Neuron (in vitro differentiated cells): ENCODE measurements around the gene GATA2.

ENCODE experiments used
- H2AFZ ChIP-seq: one replicate; pipeline ENCODE4 v1.6.1; 2013; ENCODE audit warnings: low read depth, mild to moderate bottlenecking, inconsistent platforms, low read length, moderate library complexity
- H3K27me3 ChIP-seq: one replicate; pipeline ENCODE4 v1.6.1; 2013; ENCODE audit warnings: low read length; ENCODE audit not compliant: insufficient read depth
- H3K36me3 ChIP-seq: one replicate; pipeline ENCODE4 v1.6.1; 2013; ENCODE audit warnings: low read length; ENCODE audit not compliant: insufficient read depth
- H3K4me1 ChIP-seq: one replicate; pipeline ENCODE4 v1.6.1; 2013; ENCODE audit warnings: low read length; ENCODE audit not compliant: insufficient read depth
- H3K4me3 ChIP-seq: 2 replicates; pipeline ENCODE4 v1.5.1; 2013; ENCODE audit warnings: mild to moderate bottlenecking, low read length, moderate library complexity
- H3K9me3 ChIP-seq: one replicate; pipeline ENCODE4 v1.6.1; 2013; ENCODE audit warnings: low read length

The GATA2 gene

GRCh38 chr3:128458746-128459460 lies 34.1 kb downstream of the GATA2 start:
- peaks cover 53% of the 10 kb centered on the region for H3K27me3 ChIP-seq
- H3K9me3 ChIP-seq: peaks cover 2% of the 10 kb centered on the region
- H3K4me3 ChIP-seq: no peak overlapping the region

DNA sequence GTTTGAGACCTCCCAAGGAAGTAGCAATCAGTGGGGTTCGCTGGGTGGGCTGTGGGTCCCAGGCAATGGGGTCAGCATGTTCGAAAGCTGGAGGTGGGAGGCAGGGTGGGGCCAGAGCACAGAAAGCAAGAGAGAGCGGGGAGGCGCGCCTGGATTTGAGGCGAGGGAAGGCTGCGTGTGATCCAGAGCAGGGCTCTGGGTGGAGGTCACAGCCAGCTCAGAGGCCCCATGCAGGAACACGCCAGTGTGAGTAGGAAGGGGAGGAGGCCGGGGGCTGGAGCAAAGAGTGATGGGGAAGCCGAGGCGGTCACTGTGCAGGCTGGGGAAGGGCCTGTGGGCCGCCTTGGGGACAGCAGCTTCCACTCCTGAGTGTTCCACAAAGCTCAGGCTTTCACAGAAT lies 35.1 kb downstream of the GATA2 start:
- Histone ChIP-seq H3K27me3 (peaks cover 58% of the 10 kb centered on the region), H3K4me3 (no peak overlapping the region), H3K36me3 (no peaks in the 10 kb centered on the region), H3K9me3 (peaks cover 2% of the 10 kb centered on the region), H2AFZ (no peak overlapping the region), H3K4me1 (peaks cover 3% of the 10 kb centered on the region)

More at GRCh38 chr3:128458746-128459460, 34.1 kb downstream of the GATA2 start:
- peaks cover 3% of the 10 kb centered on the region for H3K4me1 ChIP-seq
- H3K36me3 ChIP-seq: no peaks in the 10 kb centered on the region
- no peak overlapping the region for H2AFZ ChIP-seq

GRCh38 chr3:128456776-128457715 lies 36.0 kb downstream of the GATA2 start:
- Histone ChIP-seq H3K4me1 (peaks cover 3% of the 10 kb centered on the region), H3K9me3 (peaks cover 2% of the 10 kb centered on the region), H2AFZ (no peak overlapping the region), H3K4me3 (no peak overlapping the region), H3K27me3 (peaks cover 65% of the 10 kb centered on the region), H3K36me3 (no peaks in the 10 kb centered on the region)

- Histone ChIP-seq H2AFZ (no peak overlapping the region), H3K4me3 (no peak overlapping the region), H3K9me3 (peaks cover 4% of the 10 kb centered on the region), H3K27me3 (peaks cover 64% of the 10 kb centered on the region), H3K36me3 (no peaks in the 10 kb centered on the region), H3K4me1 (peaks cover 3% of the 10 kb centered on the region)
These were observed 36.9 kb downstream of the GATA2 start for GRCh38 chr3:128455786-128456748.

GRCh38 chr3:128455116-128455515 lies 37.9 kb downstream of the GATA2 start:
- peaks cover 71% of the 10 kb centered on the region for H3K27me3 ChIP-seq
- no peak overlapping the region for H2AFZ ChIP-seq
- peaks cover 3% of the 10 kb centered on the region for H3K4me1 ChIP-seq
- peaks cover 4% of the 10 kb centered on the region for H3K9me3 ChIP-seq
- H3K4me3 ChIP-seq: no peak overlapping the region
- H3K36me3 ChIP-seq: no peaks in the 10 kb centered on the region

GRCh38 chr3:128454310-128454618 lies 38.7 kb downstream of the GATA2 start:
- Histone ChIP-seq H3K4me3 (no peak overlapping the region), H3K36me3 (no peaks in the 10 kb centered on the region), H3K27me3 (peaks cover 74% of the 10 kb centered on the region), H3K9me3 (peaks cover 7% of the 10 kb centered on the region), H2AFZ (no peak overlapping the region), H3K4me1 (peaks cover 3% of the 10 kb centered on the region)

GRCh38 chr3:128453501-128454309 lies 39.3 kb downstream of the GATA2 start:
- Histone ChIP-seq H3K27me3 (peaks cover 71% of the 10 kb centered on the region), H3K4me1 (peaks cover 3% of the 10 kb centered on the region), H3K36me3 (no peaks in the 10 kb centered on the region), H2AFZ (no peak overlapping the region), H3K9me3 (peaks cover 7% of the 10 kb centered on the region), H3K4me3 (no peak overlapping the region)

- H3K9me3 ChIP-seq: peaks cover 7% of the 10 kb centered on the region
- peaks cover 66% of the 10 kb centered on the region for H3K27me3 ChIP-seq
These were observed 40.2 kb downstream of the GATA2 start for GRCh38 chr3:128452678-128453275.

GRCh38 chr3:128452120-128452519 lies 40.9 kb downstream of the GATA2 start:
- no peaks in the 10 kb centered on the region for H3K36me3 ChIP-seq
- no peak overlapping the region for H3K4me3 ChIP-seq
- H3K9me3 ChIP-seq: peaks cover 10% of the 10 kb centered on the region
- H3K4me1 ChIP-seq: no peaks in the 10 kb centered on the region
- H3K27me3 ChIP-seq: peaks cover 67% of the 10 kb centered on the region
- H2AFZ ChIP-seq: no peak overlapping the region

More at GRCh38 chr3:128452678-128453275, 40.2 kb downstream of the GATA2 start:
- no peaks in the 10 kb centered on the region for H3K4me1 ChIP-seq
- no peak overlapping the region for H3K4me3 ChIP-seq
- H2AFZ ChIP-seq: no peak overlapping the region
- H3K36me3 ChIP-seq: no peaks in the 10 kb centered on the region

DNA sequence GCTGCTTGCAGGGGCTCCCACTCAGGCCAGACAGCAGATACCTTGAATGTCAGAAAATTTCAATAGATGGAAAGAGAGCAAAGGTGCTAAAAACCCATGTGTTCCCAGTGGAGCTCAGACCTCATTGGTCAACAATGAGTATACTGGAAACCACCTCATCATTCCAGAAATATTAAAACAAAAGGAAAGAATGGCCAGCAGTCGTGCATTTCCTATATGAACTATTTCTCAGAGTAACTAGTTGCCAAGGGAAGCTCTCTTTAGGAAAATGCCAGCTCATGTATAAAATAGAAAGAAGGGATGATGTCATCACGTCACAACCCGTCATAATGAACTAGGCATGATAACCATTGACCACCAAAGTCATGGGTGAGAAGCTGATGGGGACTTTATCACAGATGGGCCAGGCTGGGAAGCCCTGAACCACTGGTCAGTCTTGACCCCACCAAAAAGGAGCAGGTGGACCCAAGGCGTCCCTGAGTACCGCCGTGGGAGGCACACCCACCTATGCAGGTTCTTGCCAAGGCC lies 43.8 kb downstream of the GATA2 start:
- Histone ChIP-seq H3K27me3 (peaks cover 45% of the 10 kb centered on the region), H3K36me3 (no peaks in the 10 kb centered on the region), H3K9me3 (peaks cover 14% of the 10 kb centered on the region), H2AFZ (no peak overlapping the region), H3K4me3 (no peak overlapping the region), H3K4me1 (no peaks in the 10 kb centered on the region)

DNA sequence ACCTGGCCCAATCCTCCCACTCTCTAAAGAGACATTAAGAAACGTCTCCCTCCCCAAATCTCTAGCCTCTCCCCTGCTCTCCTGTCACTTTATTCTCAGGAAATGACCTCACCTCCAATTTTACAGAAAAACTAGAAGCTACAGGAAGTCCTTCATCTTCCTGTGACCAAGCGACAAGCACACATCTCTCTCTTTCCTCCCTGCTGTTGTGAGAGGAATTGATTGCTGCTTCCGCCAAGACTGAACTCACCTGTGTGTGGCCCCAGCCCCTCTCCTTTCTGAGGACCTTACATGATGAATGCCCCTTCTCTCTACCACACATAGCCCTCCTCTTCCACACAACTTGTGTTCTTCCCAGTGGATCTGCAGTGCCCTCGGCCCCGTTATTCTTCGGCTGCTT lies 44.5 kb downstream of the GATA2 start:
- H3K36me3 ChIP-seq: no peaks in the 10 kb centered on the region
- peaks cover 40% of the 10 kb centered on the region for H3K27me3 ChIP-seq
- peaks cover 14% of the 10 kb centered on the region for H3K9me3 ChIP-seq
- H3K4me1 ChIP-seq: no peaks in the 10 kb centered on the region
- no peak overlapping the region for H3K4me3 ChIP-seq
- H2AFZ ChIP-seq: no peak overlapping the region
